Cerebellar cortex (tissue), 1 donor: ENCODE data around the gene AWAT2.
A peak's percentile ranks its signal among the peaks of the same experiment; 100 is the strongest.
"Not testable (repeated sequence)": the region's sequence is repeated elsewhere in the genome, so short reads cannot be mapped to it uniquely, and the experiment has no call there.

Experiments used
- DNase-seq: peaks from one replicate; pipeline ENCODE4 v3.0.0-alpha.2; 2015; ENCODE audit warnings: low spot score

AWAT2 gene

DNA sequence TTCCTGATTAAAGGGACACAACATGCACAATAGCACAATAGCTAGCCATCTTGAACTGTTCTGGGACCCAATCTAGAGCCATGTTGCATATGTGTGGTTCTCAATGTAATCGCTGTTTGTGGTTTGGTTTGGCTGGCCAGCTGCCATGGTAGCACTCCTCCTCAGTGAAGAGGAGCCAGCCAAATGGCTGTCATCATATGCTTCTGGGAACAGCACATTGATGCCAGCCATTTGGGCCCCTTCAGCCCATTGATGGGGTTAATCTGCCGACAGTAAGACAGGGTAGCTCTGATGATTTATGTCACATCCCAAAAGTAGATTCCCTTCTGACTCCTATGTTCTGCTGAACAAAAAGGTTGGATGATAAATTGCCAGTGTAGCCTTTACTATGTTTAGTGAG lies 48.5 kb downstream of the AWAT2 start:
- peak; percentile 0 for DNase-seq

DNA sequence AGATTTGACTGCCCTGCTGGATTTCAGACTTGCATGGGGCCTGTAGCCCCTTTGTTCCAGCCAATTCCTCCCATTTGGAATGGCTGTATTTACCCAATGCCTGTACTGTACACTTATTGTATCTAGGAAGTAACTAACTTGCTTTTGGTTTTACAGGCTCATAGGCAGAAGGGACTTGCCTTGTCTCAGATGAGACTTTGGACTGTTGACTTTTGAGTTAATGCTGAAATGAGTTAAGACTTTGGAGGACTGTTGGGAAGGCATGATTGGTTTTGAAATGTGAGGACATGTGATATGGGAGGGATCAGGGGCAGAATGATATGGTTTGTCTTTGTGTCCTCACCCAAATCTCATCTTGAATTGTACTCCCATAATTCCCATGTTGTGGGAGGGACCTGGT lies 51.4 kb downstream of the AWAT2 start:
- DNase-seq = not testable (repeated sequence)

DNA sequence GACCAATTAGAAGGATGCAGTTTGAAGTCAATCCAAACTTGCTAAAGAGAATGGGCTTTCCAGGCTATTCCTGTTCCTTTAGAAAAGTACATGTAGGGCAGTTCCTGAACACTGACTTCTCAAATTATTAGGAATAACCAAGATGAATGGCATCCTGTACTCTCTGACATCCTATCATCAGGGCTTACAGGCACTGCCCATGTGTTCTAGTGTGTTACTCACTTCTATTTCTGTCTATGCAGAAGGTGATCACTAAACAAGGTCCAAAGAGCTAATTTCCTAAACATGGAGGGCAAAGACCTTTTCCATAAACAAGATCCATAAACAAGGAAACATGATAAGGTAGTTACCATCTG lies 53.6 kb downstream of the AWAT2 start:
- no peak for DNase-seq

DNA sequence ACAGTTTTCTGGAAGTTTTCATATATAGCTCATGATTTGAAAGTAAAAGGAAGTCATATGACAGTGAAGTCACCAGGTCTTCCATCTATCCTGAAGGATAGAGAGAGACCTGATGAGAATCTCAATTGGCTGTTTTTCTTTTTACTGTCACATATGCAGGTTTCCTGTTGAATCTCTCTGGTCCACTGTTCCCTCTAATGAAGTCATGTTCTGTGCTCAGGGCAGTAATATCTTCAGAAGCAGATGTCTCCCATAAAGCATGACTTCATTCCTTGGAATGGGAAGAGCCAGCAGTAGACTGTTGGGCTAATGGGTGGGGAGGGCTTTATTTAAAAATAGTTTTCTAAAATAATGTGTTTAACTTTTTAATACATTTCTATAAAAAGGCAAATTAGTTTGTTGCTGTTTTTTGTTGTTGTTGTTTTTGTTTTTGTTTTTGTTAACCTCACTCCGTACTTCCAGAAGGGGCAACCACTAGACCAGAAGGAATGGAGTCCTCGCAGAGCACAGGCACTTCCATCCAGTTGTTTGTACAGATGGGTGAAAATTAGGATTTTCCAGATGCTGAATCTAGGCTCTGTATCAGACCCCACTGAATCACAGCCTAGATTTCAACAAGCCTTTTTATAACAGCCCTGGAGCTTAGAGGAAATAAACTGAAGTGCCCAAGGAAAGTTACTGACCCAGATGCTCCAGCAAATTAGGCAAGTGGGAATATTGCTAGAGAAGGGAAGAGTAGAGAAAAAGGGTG lies 54.2 kb downstream of the AWAT2 start:
- no peak for DNase-seq

DNA sequence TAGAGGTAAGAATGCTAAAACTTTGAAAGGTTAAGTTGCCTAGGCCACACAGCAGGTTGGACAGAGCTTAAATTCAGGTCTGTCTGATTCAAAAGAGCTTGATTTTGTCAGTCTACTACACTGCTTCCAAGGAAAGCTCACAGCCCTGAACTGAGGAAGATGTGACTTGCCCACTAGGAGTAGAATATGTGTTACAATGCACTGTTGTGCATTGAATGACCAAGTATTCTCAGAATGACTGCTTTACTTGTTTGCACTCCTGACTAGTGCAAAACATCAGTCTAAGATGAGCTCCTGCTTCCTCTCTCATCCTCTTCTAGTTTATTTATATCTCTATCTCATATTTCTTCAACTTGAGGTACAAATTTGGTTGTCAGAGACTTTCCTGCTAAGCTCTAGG lies 56.2 kb downstream of the AWAT2 start:
- DNase-seq = no peak

DNA sequence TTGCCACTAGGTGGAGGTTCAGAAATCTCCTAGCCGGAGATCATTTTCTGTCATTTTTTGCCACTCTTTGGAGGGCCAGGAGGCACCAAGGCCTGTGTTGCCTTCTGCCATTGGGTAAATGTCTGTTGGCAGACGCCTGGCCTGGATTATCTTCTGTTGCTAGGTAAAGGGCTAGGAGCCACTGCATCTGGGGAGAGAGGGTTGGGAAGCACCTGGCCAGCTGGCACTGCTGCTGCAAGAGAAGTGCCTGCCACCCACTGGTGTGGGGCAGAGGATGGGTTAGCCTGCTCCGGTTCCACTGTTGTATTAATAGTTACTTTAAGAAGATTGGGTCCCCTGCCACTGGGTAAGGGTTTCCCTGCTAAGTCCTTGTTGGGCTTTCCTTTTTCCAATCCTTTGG lies 58.1 kb downstream of the AWAT2 start:
- DNase-seq = no peak
